HCT116 (cell line): ENCODE measurements around the gene ARNT2. TPM values are rescaled to one million over a fixed set of nuclear protein-coding genes. Genes with fewer than 3 reads are reported as not detected.

Experiments used
- ATAC-seq: fragments of 200-7000 bp; cut with Tn5 transposase; 2 replicates; pipeline ENCODE4 v1.9.1; 2020; ENCODE audit warnings: mild to moderate bottlenecking, moderate library complexity
- BruUV-seq: library from RNA; stranded (reverse); fragments of 400-500 nt; replicated peaks from 2 replicates; lab custom pipeline; 2021; lab: Mats Ljungman, UMichigan
- CTCF ChIA-PET: fragments of 300-600 bp; sonication (Branson Sonifier 250); formaldehyde crosslinking; loops from one replicate; lab custom pipeline; 2021; ENCODE audit warnings: antibody characterized with exemption; lab: Charles Lee
- POLR2A ChIA-PET: fragments of 300-600, 350-600 bp; sonication (Branson Sonifier 250); formaldehyde crosslinking; loops from one replicate; lab custom pipeline; 2021; ENCODE audit warnings: antibody characterized with exemption; lab: Charles Lee
- RAD21 ChIA-PET, 2 experiments: fragments of 300-600 bp; sonication (Branson Sonifier 250); formaldehyde crosslinking; loops; one replicate each; lab custom pipeline; 2023; ENCODE audit warnings: low total read pairs in 2 of 2; ENCODE audit not compliant: uncharacterized antibody in 2 of 2, unreplicated experiment in 2 of 2, low non-redundant PET in 1 of 2; lab: Charles Lee
- DNase-seq: peaks from one replicate; pipeline ENCODE4 v3.0.0-alpha.2; 2010; ENCODE audit warnings: low read depth, low spot score
- H2AFZ ChIP-seq: fragments of 200-600 bp; shearing (Covaris generic), sonication (generic); 2 replicates; pipeline ENCODE4 v1.6.1; 2017; ENCODE audit warnings: low read depth, mixed run types, mixed read lengths, antibody characterized with exemption, low read length; ENCODE audit not compliant: poor library complexity, severe bottlenecking
- H3K27ac ChIP-seq: 2 replicates; pipeline ENCODE4 v1.5.1; 2012; ENCODE audit warnings: low read depth, low read length
- H3K27me3 ChIP-seq: fragments of 200-600 bp; sonication (generic); 2 replicates; pipeline ENCODE4 v1.6.1; 2016; ENCODE audit warnings: mixed run types, low read length, mixed read lengths; ENCODE audit not compliant: insufficient read depth
- H3K36me3 ChIP-seq, 2 experiments: fragments of 200-500 bp in 1 of 2; fragments of 200-600 bp in 1 of 2; sonication (Bioruptor generic) in 1 of 2; sonication (generic) in 1 of 2; 2 replicates each; pipeline versions ENCODE4 v1.5.1 to v1.6.1; 2014 to 2016; ENCODE audit warnings: low read length in 2 of 2, inconsistent platforms in 1 of 2, mixed read lengths in 1 of 2, mixed run types in 1 of 2; ENCODE audit not compliant: insufficient read depth in 2 of 2, control insufficient read depth in 1 of 2
- H3K4me1 ChIP-seq, 2 experiments: fragments of 200-600 bp in 1 of 2; sonication (generic) in 1 of 2; 2 replicates each; pipeline versions ENCODE4 v1.5.1 to v1.6.1; 2012 to 2017; ENCODE audit warnings: low read length in 2 of 2, inconsistent platforms in 1 of 2, mild to moderate bottlenecking in 1 of 2, mixed read lengths in 1 of 2, mixed run types in 1 of 2, moderate library complexity in 1 of 2; ENCODE audit not compliant: insufficient read depth in 2 of 2, control insufficient read depth in 1 of 2
- H3K4me2 ChIP-seq: fragments of 200-600 bp; sonication (generic); 2 replicates; pipeline ENCODE4 v1.6.1; 2017; ENCODE audit warnings: mixed run types, low read length, mixed read lengths
- H3K4me3 ChIP-seq, 2 experiments: fragments of 200-600 bp in 1 of 2; sonication (generic) in 1 of 2; replicated peaks in 1 of 2; 2 replicates each; pipeline ENCODE4 v1.5.1; 2011 to 2016; ENCODE audit warnings: low read length in 2 of 2, control low read depth in 1 of 2, low read depth in 1 of 2, mild to moderate bottlenecking in 1 of 2, mixed read lengths in 1 of 2, mixed run types in 1 of 2
- H3K79me2 ChIP-seq: fragments of 200-600 bp; sonication (generic); 2 replicates; pipeline ENCODE4 v1.6.1; 2017; ENCODE audit warnings: mild to moderate bottlenecking, mixed run types, low read length, moderate library complexity, mixed read lengths; ENCODE audit not compliant: insufficient read depth
- H3K9ac ChIP-seq: fragments of 200-600 bp; sonication (generic); 2 replicates; pipeline ENCODE4 v1.6.1; 2016; ENCODE audit warnings: low read length, mixed read lengths
- H3K9me2 ChIP-seq: fragments of 200-600 bp; sonication (generic), shearing (Covaris generic); 2 replicates; pipeline ENCODE4 v1.6.1; 2017; ENCODE audit warnings: mixed run types, mild to moderate bottlenecking, moderate library complexity; ENCODE audit not compliant: insufficient read depth
- H3K9me3 ChIP-seq, 2 experiments: fragments of 200-500 bp in 1 of 2; fragments of 200-600 bp in 1 of 2; sonication (Bioruptor generic) in 1 of 2; sonication (generic) in 1 of 2; 2 replicates each; pipeline ENCODE4 v1.6.1; 2014 to 2017; ENCODE audit warnings: low read length in 2 of 2, mixed read lengths in 2 of 2, inconsistent platforms in 1 of 2, low read depth in 1 of 2, mild to moderate bottlenecking in 1 of 2, mixed run types in 1 of 2, moderate library complexity in 1 of 2; ENCODE audit not compliant: control insufficient read depth in 1 of 2, insufficient read depth in 1 of 2
- H4K20me1 ChIP-seq: fragments of 200-600 bp; sonication (generic), shearing (Covaris generic); 2 replicates; pipeline ENCODE4 v1.6.1; 2017; ENCODE audit warnings: mixed run types, mild to moderate bottlenecking, moderate library complexity; ENCODE audit not compliant: insufficient read depth
- CBX3 ChIP-seq: IDR thresholded peaks from 2 replicates; pipeline ENCODE4 v1.6.1; 2012; ENCODE audit warnings: low read depth
- CTCF ChIP-seq, 3 experiments: fragments of 200-600 bp in 1 of 3; sonication (generic) in 1 of 3; IDR thresholded peaks in 2 of 3; conservative IDR thresholded peaks in 1 of 3; 2 replicates each; pipeline ENCODE4 v1.5.1; 2012 to 2017; ENCODE audit warnings: low read depth in 2 of 3, low read length in 2 of 3, antibody characterized with exemption in 1 of 3, borderline replicate concordance in 1 of 3, control low read depth in 1 of 3, mild to moderate bottlenecking in 1 of 3, mixed read lengths in 1 of 3, mixed run types in 1 of 3, moderate library complexity in 1 of 3; ENCODE audit not compliant: insufficient read depth in 1 of 3
- EZH2phosphoT487 ChIP-seq: fragments of 200-600 bp; IDR thresholded peaks from 2 replicates; pipeline ENCODE4 v1.6.1; 2018; ENCODE audit warnings: antibody characterized with exemption, borderline replicate concordance
- intact Hi-C: fragments of 100-400 bp; cut with micrococcal nuclease; formaldehyde crosslinking; loops from 2 replicates; pipeline ENCODE4 v1.10.0; 2022
- total RNA-seq: library from RNA; stranded (reverse); gene quantifications from one replicate; pipeline ENCODE4 v1.2.1, GENCODE V29; 2021; ENCODE audit not compliant: unreplicated experiment

Gene ARNT2
- total RNA-seq, 1 experiment from 2014 or later, result 3.0 TPM

DNA sequence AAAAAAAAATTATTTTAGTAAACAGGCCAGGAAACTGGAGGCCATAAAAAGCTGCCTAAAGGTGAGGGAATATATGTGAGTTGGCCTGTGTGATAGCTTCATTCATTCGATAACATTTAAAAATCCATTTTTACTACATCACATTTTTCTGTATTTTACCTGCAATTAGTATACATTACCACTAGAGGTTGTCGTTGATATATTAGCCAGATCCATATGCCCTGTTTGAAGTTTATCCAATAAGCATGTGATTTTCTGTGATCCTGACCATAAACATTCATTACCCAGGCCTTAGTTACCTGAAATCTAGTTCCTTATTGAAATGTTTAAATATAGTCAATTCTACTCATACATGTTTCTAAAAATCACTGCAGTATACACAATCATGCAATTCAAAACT is 71.4 kb downstream of the ARNT2 start:
- ATAC-seq, result no peak
- H3K27me3 ChIP-seq, result no peaks in the 10 kb centered on the region
- intact Hi-C loops, result no loop called here
- ChIA-PET RAD21 (interaction anchor here in 1 of 2 experiments (0.7 kb wide), 1 partner anchor 98 kb away, joined by 4 read pairs; no protein-coding TSS in a partner anchor), POLR2A (no interaction called here), CTCF (no interaction called here)
- no peak overlapping the region for H3K4me2 ChIP-seq
- no peaks in the 10 kb centered on the region for H3K4me1 ChIP-seq
- H3K9ac ChIP-seq, result no peak overlapping the region
- BruUV-seq, result no TSS peak
- H3K9me2 ChIP-seq, result no peaks in the 10 kb centered on the region
- no peak overlapping the region for H3K27ac ChIP-seq
- H3K4me3 ChIP-seq, result no peak overlapping the region
- H3K36me3 ChIP-seq, result no peaks in the 10 kb centered on the region; a peak in 1 of 4 replicates
- no peaks in the 10 kb centered on the region for H3K9me3 ChIP-seq
- DNase-seq, result no peak
- H2AFZ ChIP-seq, result no peak overlapping the region
- no peaks in the 10 kb centered on the region for H4K20me1 ChIP-seq
- TF ChIP-seq CBX3, result no peak
- peak in 1 of 3 experiments; percentile 66; a peak in 3 of 6 replicates for TF ChIP-seq CTCF (IDR thresholded peaks at IDR 0.05 in 2 of 3, conservative IDR thresholded peaks at IDR 0.05 in 1 of 3; ENCODE audit: borderline replicate concordance in 1 of 3, insufficient read depth in 1 of 3, low read depth in 2 of 3, low read length in 2 of 3)
- no peaks in the 10 kb centered on the region for H3K79me2 ChIP-seq

GRCh38 chr15:80476036-80476435 is 71.9 kb downstream of the ARNT2 start:
- ChIA-PET RAD21 (no interaction called here), CTCF (no interaction called here), POLR2A (no interaction called here)
- no TSS peak for BruUV-seq
- Histone ChIP-seq H3K27me3 (no peaks in the 10 kb centered on the region), H3K4me2 (no peak overlapping the region), H3K9me3 (no peaks in the 10 kb centered on the region), H3K4me3 (no peak overlapping the region), H3K79me2 (no peaks in the 10 kb centered on the region), H4K20me1 (no peaks in the 10 kb centered on the region), H3K27ac (no peak overlapping the region), H3K36me3 (no peaks in the 10 kb centered on the region), H3K4me1 (no peaks in the 10 kb centered on the region), H3K9me2 (no peaks in the 10 kb centered on the region), H2AFZ (no peak overlapping the region), H3K9ac (no peak overlapping the region)
- TF ChIP-seq CTCF (IDR thresholded peaks at IDR 0.05 in 2 of 3, conservative IDR thresholded peaks at IDR 0.05 in 1 of 3; ENCODE audit: borderline replicate concordance in 1 of 3, insufficient read depth in 1 of 3, low read depth in 2 of 3, low read length in 2 of 3) (no peak), EZH2phosphoT487 (no peak)
- intact Hi-C loops, result no loop called here
- no peak for ATAC-seq
- no peak for DNase-seq
